DMS 273 (cell line): ENCODE results near the gene HSD17B3.
"Not testable (repeated sequence)": the region's sequence is repeated elsewhere in the genome, so short reads cannot be mapped to it uniquely, and the experiment has no call there.

Experiments used
- DNase-seq: peaks from one replicate; lab custom pipeline; 2025; ENCODE audit not compliant: unreplicated experiment; lab: John Stamatoyannopoulos, UW

The HSD17B3 gene

DNA sequence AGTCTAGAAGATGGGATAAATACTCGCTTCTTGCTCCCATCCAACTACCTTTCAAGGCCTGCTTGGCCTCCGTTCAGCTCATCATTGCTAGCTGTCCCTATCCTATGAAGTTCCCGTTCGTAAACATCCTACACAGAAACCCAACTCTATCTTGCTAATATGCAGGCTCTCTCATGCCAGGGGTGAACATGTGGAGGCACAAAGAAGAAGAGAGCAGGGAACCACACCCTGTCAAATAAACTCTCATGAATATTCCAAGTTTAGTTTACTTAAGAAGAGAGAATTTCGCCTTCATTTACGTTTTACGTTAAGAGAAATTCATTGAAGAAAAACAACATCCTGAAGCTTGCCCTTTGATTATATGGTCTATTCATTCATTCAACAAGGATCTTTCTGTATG lies 7.9 kb upstream of the HSD17B3 start:
- DNase-seq, result no peak

DNA sequence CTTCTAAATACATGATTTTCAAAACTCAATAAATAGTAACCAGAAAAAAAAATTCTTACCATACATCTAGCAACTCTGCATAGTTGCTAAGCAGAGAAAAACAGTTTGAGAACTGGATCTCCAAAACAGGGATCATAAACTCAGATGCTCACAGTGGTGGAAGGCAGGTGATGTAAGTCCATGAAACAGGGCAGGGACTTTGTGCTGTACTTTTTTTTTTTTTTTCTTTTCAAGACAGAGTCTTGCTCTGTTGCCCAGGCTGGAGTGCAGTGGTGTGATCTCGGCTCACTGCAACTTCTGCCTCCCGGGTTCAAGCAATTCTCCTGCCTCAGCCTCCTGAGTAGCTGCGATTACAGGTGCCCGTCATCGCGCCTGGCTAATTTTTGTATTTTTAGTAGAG lies 5.0 kb upstream of the HSD17B3 start:
- DNase-seq, result not testable (repeated sequence)

DNA sequence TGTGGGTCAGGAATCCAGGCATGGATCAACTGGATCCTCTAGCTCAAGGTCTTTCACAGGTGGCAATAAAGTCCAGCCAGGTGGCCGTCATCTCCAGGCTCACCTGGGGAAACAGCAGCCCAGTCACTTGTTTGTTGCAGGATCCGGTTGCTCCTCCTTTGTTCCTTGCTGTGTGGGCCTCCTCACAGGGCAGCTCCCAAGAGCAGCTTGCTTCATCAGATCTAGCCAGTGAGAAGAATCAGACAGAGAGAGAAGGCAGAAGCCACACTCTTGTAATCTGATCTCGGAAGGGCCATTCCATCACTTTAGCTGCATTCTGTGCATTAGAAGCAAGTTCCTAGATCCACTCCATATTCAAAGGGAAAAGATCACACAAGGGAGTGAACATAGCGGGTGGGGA lies 3.2 kb upstream of the HSD17B3 start:
- DNase-seq, result no peak

DNA sequence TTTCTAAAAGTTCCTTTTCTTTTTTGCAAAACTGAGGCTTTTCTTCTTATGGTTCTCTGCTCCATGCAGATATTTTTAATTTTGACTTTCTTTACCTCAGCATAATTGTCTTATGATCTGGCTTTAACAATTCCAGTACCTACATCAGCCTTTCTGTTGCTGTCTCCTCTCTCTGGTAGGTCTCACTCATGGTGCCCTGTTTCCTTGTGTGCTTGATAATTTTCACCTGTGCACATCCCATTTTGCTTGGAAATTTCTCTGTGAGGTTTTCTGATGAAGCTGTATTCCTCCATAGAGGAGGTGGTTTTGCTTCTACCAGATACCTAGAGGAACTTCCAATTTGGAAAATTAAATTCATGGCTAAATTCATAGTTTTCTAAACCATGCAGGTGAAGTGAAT lies 2.3 kb upstream of the HSD17B3 start:
- DNase-seq, result no peak

DNA sequence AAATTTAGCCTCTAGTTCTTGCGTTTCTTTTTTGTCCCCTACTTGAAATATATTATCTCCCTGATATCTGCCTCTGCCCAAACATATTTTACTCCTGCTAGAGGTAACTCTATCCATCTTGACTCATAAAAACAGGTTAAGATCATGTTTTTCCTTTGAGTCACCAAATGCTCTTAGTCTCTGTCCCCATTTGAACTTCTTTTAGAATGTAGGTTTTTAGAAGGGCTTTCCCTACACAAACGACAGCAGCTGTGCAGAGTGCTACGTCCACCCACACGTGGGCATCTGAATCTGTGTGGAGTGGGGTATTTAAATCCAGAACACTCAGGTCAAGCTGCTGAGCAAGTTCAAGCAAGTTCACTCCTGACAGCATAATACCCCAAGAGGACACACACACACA lies 2.2 kb downstream of the HSD17B3 start:
- no peak for DNase-seq

DNA sequence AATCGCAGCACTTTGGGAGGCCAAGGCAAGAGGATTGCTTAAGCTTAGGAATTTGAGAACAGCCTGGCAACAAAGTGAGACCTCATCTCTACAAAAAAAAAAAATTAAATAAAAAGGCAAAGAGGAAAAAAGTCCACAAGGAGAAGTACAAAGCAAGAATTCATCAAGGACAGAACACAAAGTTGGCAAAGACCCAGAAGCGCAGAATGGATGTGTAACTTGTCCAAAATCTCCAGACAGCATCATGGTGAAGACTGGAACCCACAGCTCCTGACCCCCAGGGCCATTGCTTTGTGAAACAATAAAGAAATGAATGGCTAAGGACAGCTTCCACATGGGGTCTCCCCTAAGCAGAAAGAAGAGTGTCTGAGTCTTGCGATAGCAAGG lies 7.8 kb downstream of the HSD17B3 start:
- DNase-seq, result no peak

DNA sequence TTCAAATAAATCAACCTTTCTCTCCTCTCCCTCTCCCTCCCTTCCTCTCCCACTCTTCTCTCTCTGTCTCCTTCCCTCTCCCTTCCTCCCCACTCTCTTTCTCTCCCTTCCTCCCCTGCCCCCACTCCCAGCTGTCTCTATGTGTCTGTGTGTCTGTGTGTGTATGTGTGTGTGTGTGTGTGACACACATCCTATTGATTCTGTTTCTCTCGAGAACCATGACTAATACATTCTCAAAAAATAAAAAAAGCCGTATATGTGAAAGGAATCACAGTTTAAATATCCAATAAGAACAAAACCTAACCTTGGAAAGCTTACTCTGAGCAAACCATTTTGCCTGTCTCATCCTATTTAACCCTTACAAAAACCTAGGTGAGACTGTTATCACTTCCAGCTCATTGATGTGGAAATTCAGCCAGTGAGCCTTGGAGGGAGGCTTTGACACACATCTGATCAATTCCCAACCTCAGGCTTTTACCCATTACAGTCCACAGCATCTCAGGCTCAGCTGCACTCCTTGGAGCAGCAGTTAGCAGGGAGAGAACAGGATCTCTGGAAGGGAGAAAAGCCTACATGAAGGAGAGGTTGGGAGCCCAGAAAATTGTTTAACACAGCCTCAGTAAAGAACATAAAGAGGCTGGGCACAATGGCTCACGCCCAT lies 8.3 kb downstream of the HSD17B3 start:
- no peak for DNase-seq

DNA sequence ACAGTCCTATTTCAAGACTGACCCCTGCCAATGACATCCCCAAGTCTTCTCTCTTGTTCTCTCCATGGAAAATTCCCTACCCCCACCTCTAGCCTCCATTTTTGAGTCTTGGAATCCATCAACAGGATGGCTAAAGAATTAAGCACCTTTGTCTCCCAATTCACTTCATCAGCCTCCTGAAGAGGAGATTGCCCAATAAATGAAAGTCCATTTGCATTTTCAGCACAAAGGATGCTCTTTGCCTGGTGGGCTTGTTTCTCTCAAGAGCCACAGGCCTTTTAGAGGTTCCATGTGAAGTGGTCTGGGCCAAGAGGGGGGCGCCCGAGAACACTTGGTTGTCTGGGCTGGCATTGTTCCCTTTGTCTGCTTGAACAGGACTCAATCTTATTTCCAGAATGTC lies 12.6 kb downstream of the HSD17B3 start:
- no peak for DNase-seq

DNA sequence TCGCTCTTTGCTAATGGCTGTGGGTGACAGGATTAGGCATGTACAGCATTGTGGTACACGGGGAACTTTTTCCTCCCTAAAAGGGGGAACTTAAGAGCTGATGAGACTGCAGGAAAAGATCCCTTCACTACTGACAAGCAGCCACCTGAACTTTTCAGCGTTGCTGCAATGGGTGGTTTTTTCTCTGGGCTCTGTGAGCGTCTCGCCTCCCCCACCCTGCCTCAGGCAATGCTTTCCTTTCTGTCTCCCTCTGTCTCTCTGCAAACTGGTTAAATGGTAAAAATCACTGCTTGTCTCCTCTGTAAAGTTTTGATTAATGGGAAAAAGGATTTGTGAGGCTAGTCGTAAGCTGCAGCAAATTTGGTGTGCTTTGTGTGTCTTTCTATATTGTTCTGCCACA lies 20.3 kb downstream of the HSD17B3 start:
- DNase-seq, result no peak

DNA sequence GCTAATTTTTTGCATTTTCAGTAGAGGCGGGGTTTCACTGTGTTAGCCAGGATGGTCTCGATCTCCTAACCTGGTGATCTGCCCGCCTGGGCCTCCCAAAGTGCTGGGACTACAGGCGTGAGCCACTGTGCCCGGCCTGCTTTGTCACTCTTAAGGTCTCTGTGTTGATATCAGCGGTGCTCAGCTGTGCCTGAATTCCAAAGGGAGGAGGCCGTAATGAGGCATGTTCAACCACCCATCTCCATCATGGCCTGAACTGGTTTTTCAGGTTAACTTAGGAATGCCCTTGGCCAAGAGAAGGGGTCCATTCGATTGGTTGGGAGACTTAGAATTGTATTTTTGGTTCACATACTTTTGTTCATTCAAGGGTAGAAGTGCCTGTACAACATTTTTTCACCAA lies 22.0 kb downstream of the HSD17B3 start:
- DNase-seq, result no peak

DNA sequence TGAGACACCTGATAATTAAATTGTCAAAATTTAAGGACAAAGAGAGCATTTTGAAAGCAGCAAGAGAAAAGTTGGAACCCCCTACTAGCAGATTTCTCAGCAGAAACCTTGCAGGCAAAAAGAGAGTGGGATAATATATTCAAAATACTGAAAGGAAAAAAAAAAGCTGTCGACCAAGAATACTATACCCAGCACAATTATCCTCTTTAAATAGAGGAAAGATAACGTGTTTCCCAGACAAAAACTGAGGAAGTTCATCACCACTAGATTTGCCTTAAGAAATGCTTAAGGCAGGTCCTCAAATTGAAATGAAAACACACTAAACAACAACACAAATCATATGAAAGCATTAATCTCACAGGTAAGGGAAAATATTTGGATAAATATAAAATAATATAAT lies 27.0 kb downstream of the HSD17B3 start:
- DNase-seq, result no peak

DNA sequence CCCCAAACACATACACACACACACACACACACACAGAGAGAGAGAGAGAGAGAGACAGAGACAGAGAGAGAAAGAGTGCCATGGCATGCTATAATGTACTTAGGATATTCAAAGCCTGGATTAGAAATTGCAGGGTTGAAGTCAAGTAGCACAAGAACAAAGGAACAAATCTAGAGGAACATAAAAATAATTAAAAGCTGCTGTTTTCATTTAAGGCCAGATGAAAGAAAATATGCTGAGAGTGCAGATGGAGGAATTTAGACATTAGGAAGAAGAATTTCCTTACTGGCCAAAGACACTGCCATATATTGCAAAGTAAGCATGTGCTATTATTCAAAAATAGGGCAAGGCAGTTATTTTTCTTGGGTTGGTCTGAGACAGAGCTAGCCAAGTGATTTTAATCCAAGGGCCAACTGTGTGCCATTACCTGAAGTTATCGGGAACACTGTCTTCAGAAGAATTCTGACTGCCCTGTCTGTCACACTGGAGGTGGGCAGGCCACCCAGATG lies 31.7 kb downstream of the HSD17B3 start:
- no peak for DNase-seq

DNA sequence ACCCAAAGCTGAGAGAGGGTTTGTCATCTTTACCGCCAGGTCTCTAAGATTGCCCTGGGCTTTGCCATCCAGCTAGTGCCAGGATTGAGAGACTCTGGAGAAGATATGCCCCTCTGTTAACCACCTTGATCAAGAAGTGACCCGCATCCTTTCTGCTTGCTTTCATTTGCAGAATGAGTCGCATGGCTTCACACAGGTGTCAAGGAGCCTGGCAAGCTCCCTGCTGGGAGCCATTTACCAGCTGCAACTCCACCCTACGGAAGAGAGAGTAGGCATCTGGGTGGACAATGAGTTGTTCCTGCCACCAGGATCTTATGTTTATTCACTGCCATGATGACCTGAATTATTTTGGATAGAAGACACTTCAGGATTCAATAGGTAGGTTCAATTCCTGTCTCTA lies 43.0 kb downstream of the HSD17B3 start:
- DNase-seq, result no peak

DNA sequence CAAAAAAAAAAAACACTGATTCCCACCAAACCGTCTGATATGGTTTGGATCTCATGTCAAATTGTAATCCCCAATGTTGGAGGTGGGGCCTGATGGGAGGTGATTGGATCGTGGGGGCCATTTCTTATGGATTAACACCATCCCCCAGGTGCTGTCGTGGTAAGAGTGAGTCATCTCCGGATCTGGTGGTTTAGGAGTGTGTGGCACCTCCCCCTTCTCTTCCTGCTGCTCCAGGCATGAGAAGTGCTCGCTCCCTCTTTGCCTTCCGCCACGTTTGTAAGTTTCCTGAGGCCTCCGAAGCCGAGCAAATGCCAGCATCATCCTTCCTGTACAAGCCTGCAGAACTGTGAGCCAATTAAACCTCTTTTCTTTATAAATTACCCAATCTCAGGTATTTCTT lies 45.2 kb downstream of the HSD17B3 start:
- DNase-seq, result no peak

DNA sequence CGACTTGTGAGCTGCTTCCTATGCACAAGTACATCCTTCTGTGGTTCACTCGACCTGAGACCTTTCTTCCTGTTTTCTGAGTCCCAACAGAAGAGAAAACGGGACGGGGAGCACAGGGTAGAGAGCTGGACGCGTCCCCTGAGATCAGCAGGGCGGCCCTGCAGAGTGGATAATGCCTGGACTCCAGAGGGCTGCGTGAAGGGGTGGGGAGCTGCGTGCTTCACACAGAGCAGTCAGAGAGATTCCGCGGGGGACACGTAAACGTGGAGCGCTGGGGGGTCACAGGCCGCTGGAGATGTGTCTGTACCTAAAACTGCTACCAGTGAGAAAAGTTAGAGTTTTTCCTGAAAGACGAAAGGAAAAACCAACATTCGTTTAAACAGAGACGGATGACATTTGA lies 46.3 kb downstream of the HSD17B3 start:
- DNase-seq, result no peak

DNA sequence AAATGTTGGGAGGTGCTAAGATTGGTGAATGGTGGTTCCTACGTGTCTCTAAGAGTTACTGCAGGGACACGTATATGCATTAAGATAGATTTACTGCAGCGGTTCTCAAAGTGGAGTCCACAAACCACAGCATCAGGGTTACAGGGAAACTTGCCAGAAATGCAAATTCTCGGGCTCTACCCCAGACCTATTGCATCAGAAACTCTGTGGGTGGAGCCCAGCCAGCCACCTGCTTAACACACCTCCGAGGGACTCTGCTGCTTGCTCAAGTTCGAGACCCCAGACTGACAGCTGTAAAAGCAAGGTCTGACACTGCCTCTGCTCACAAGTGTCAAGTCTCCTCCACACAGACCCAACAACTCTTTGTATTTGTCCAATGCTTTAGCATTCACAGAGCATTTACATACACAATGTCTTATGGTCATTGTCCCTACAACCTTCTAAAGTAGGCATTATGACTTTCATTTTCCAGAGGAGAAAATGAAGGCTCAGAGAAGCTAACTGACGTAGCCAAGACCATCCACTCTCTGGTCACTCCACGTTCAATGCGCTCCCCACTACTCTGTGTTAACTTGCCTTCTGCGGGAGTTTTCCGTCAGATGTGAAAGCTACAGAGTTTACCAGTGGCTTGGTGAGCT lies 48.8 kb downstream of the HSD17B3 start:
- DNase-seq, result peak; percentile 52

DNA sequence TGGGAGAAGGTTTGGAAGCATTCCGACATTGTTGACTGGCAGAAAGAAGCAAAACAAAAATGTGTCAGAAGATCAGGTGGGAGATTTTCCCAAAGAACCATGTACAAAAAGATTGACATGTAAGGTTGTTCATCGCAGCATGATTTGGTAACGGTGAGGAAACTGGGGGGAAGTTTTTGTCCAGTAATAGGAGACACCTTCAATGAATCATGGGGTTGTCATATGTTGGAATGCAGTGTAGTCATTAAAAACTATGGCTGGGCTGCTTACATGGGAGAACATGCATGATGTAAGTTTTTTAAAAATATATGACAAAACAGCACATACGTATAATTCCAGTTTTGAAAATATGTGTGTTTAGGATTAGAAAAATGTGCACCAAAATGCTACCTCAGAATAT lies 50.5 kb downstream of the HSD17B3 start:
- no peak for DNase-seq

DNA sequence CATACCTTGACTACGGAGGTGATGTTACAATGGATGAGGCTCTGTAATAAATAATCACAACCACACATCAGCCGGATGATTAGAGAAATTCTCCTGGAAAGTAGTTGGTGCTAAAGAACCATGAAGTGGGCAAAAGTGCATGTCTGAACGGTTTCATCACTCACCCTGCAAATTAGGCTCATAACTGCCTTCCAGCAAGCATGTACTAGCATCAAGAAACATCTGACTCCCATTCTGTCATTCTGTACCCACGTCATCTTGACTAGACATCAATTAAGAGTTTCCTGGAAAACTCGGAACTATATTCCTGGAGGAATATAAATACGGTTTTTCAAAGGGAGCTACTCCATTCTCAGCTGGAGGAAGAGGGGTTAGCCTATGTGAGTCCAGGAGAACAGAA lies 52.2 kb downstream of the HSD17B3 start:
- DNase-seq, result no peak

DNA sequence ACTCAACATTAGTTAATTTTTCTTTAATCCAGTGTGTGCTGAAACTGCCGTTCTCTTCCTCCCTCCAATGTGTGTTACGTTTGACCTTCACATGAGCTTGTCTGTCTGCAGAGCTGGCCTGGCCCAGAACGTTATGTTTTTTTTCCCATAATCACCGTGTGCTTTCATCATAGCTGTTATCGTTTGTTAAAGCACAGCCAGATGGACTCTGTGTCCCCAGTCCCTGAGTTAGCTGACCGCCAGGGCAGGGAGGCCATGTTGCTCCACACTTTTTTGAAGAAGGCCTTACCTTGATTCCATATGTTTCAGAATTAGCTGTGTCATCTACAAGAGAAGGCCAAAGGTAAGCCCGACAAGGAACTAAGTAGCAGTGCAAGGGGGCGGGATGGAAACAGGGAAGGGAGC lies 55.7 kb downstream of the HSD17B3 start:
- DNase-seq, result no peak

DNA sequence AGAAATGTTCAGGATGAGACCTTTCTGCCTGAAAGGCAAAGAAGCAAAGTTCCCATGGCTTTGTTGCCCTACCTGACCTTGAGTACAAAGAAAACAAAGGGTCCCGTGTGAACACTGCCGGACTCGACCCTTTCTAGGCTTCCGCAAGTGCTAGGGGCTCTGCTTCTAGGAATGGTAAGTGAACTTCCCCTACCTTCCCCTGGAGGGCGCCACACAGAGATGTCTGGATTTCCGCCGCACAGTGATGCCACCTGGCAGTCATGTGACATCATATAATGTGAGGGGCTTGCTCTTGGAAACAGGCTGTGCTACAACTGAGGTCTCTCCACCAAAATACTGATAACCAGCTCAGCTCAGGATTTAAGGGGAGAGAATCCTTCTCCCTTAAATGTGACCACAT lies 56.6 kb downstream of the HSD17B3 start:
- DNase-seq, result no peak

DNA sequence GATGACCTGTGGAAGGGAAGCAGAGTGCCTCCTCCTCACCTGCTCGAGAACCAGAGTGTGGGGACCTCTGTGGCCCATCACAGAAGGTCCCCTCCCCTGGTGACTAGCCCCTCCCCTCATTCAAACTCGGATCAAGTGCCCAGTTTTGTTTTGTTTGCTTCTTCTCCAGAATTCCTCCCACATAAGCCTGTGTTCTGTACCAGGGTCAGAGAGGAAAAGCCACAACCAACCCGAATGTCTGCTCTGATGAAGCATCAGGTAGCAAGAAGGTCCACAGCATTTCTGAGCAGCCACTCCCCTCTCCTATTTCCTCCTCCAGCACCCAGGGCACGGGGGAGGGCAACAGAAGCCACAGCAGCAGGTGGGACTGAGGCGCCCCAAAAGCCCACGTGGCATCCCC lies 58.2 kb downstream of the HSD17B3 start:
- no peak for DNase-seq

DNA sequence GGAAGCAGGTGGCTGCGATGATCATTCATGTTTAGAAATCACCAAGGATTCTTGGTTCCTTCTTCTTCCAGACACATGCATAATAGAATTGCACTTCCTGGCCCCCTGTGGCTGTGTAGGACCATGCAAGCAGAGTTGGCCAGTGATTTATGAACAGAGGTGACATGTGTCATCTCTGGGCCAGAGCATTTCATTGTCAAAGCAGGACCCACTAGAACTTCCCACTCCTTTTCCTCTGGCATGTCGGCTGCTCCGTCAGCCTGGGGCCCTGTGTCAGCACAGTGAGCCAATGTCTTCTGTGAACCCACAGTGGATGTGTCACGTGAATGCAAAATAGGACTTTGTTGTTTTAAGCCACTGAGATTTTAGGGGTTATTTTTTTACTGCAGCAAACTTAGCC lies 59.2 kb downstream of the HSD17B3 start:
- DNase-seq, result no peak

DNA sequence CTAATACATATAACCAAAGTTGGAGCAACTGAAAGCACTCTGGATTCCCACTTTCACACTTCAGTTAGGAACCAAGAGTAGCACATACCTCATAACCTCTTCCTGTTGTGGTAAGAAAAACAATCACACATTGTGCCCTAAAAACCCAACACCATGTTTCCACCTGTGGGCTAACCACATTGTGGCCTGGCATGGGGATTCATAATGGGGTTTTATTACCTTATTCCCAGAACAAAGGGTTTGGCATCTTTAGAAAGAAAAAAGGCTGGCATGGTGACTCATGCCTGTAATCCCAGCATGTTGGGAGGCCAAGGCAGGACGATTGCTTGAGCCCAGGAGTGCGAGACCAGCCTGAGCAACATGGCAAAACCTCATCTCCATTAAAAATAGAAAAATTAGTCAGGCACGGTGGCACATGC lies 60.6 kb downstream of the HSD17B3 start:
- no peak for DNase-seq
